ENCODE results near the gene PRKCH.

DNA sequence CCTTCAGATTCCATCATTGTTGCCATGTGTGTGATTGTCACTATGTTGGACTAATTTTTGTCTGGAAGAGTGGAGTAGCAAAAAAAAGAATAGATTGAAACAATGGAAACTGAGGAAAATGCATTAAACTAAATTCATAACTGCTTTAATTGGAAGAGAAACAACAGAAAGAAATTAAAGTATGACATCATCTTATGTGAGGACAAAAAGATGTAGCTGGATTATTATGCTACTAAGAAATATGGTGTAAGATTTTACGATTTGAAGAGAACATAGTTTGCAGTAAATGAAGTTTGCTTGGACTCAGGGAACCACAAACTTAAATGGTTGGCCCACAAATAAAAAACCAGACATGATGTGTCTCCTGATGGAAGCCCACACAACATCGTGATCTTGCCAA lies 76.8 kb downstream of the PRKCH start:
- TF ChIP-seq, protein P1, sequence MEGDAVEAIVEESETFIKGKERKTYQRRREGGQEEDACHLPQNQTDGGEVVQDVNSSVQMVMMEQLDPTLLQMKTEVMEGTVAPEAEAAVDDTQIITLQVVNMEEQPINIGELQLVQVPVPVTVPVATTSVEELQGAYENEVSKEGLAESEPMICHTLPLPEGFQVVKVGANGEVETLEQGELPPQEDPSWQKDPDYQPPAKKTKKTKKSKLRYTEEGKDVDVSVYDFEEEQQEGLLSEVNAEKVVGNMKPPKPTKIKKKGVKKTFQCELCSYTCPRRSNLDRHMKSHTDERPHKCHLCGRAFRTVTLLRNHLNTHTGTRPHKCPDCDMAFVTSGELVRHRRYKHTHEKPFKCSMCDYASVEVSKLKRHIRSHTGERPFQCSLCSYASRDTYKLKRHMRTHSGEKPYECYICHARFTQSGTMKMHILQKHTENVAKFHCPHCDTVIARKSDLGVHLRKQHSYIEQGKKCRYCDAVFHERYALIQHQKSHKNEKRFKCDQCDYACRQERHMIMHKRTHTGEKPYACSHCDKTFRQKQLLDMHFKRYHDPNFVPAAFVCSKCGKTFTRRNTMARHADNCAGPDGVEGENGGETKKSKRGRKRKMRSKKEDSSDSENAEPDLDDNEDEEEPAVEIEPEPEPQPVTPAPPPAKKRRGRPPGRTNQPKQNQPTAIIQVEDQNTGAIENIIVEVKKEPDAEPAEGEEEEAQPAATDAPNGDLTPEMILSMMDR (IDR thresholded peaks at IDR 0.05): no peak
- TF ChIP-seq POLR2A (IDR thresholded peaks at IDR 0.05; ENCODE audit: low read length) (no peak), NR3C1 (IDR thresholded peaks at IDR 0.05) (no peak), MAFK (IDR thresholded peaks at IDR 0.05; ENCODE audit: partially characterized antibody) (no peak), JUNB (IDR thresholded peaks at IDR 0.05) (no peak)

Data from A549 (cell line).